Smooth muscle cell (in vitro differentiated cells): ENCODE measurements around the gene PPCDC. TPM values are rescaled to one million over a fixed set of nuclear protein-coding genes. Genes with fewer than 3 reads are reported as not detected.

ENCODE experiments used
- DNase-seq: peaks from one replicate; lab custom pipeline; 2025; ENCODE audit not compliant: unreplicated experiment; lab: John Stamatoyannopoulos, UW
- H2AFZ ChIP-seq: fragments of 200-600 bp; sonication (generic); 2 replicates; pipeline ENCODE4 v1.6.0; 2016; ENCODE audit warnings: antibody characterized with exemption, low read depth, mild to moderate bottlenecking
- H3F3A ChIP-seq: fragments of 200-600 bp; sonication (generic); 2 replicates; pipeline ENCODE4 v1.6.0; 2017; ENCODE audit warnings: antibody characterized with exemption, low read depth
- H3K27ac ChIP-seq: fragments of 200-600 bp; sonication (generic); 2 replicates; pipeline ENCODE4 v1.5.1; 2016; ENCODE audit warnings: low read depth, mild to moderate bottlenecking
- H3K27me3 ChIP-seq: fragments of 200-600 bp; sonication (generic); 2 replicates; pipeline ENCODE4 v1.6.1; 2016; ENCODE audit warnings: low read depth, mild to moderate bottlenecking
- H3K36me3 ChIP-seq: fragments of 200-600 bp; sonication (generic); 2 replicates; pipeline ENCODE4 v1.5.1; 2016; ENCODE audit warnings: low read depth
- H3K4me1 ChIP-seq: fragments of 200-600 bp; sonication (generic); 2 replicates; pipeline ENCODE4 v1.5.1; 2016; ENCODE audit warnings: low read depth
- H3K4me2 ChIP-seq: fragments of 200-600 bp; sonication (generic); 2 replicates; pipeline ENCODE4 v1.6.0; 2016; ENCODE audit warnings: mild to moderate bottlenecking
- H3K4me3 ChIP-seq: fragments of 200-600 bp; sonication (generic); 2 replicates; pipeline ENCODE4 v1.5.1; 2016; ENCODE audit warnings: mild to moderate bottlenecking
- H3K79me2 ChIP-seq: fragments of 200-600 bp; sonication (generic); 2 replicates; pipeline ENCODE4 v1.6.0; 2016; ENCODE audit warnings: low read depth, mild to moderate bottlenecking
- H3K9ac ChIP-seq: fragments of 200-600 bp; sonication (generic); 2 replicates; pipeline ENCODE4 v1.6.0; 2016; ENCODE audit warnings: low read depth
- H3K9me3 ChIP-seq: fragments of 200-600 bp; sonication (generic); replicated peaks from 2 replicates; pipeline ENCODE4 v1.5.1; 2016; ENCODE audit warnings: low read depth
- H4K20me1 ChIP-seq: fragments of 200-600 bp; sonication (generic); 2 replicates; pipeline ENCODE4 v1.6.0; 2016; ENCODE audit warnings: low read depth
- CTCF ChIP-seq: fragments of 200-600 bp; sonication (generic); IDR thresholded peaks from 2 replicates; pipeline ENCODE4 v1.5.1; 2017; ENCODE audit warnings: borderline replicate concordance, mild to moderate bottlenecking, antibody characterized with exemption; ENCODE audit not compliant: insufficient read depth, poor library complexity, severe bottlenecking
- WGBS: methylation state at CpG from one replicate; pipeline ENCODE4 v1.1.7; 2016; ENCODE audit warnings: low lambda C conversion rate; 5-methylcytosine and 5-hydroxymethylcytosine counted together
- polyA plus RNA-seq: library from polyadenylated mRNA; unstranded; fragments of >200 nt; fragmentation: Nextera tagmentation; extraction: Ambion mirVana; gene quantifications from 2 replicates; pipeline ENCODE4 v1.2.1, GENCODE V29; 2016
- total RNA-seq: library from RNA; depleted of rRNA; stranded (reverse); fragments of >200 nt; gene quantifications from 2 replicates; pipeline ENCODE4 v1.2.3, GENCODE V29; 2014

Gene PPCDC
- total and polyA plus RNA-seq, 2 experiments from 2014 or later = 7.8 to 33.7 TPM

GRCh38 chr15:75001310-75001709, 22.1 kb upstream of the PPCDC start:
- Histone ChIP-seq H3K4me2 (no peak overlapping the region), H3F3A (no peaks in the 10 kb centered on the region), H2AFZ (no peak overlapping the region), H3K4me3 (no peak overlapping the region), H3K9me3 (no peaks in the 10 kb centered on the region), H3K27ac (no peak overlapping the region), H4K20me1 (no peaks in the 10 kb centered on the region), H3K4me1 (no peaks in the 10 kb centered on the region), H3K79me2 (no peaks in the 10 kb centered on the region), H3K9ac (no peak overlapping the region), H3K27me3 (peaks cover 10% of the 10 kb centered on the region), H3K36me3 (no peaks in the 10 kb centered on the region)
- WGBS = 97% methylated on average over 6 of the region's 6 CpGs
- no peak for TF ChIP-seq CTCF
- DNase-seq = no peak

GRCh38 chr15:75002398-75002797, 21.0 kb upstream of the PPCDC start:
- Histone ChIP-seq H3K79me2 (no peaks in the 10 kb centered on the region), H3K4me3 (no peak overlapping the region), H3K9ac (no peak overlapping the region), H2AFZ (no peak overlapping the region), H3K9me3 (no peaks in the 10 kb centered on the region), H3K36me3 (no peaks in the 10 kb centered on the region), H4K20me1 (no peaks in the 10 kb centered on the region), H3K4me1 (no peaks in the 10 kb centered on the region), H3K27me3 (no peaks in the 10 kb centered on the region), H3F3A (no peaks in the 10 kb centered on the region), H3K4me2 (no peak overlapping the region), H3K27ac (no peak overlapping the region)
- no peak for TF ChIP-seq CTCF
- 79% methylated on average over 7 of the region's 7 CpGs for WGBS
- no peak for DNase-seq

GRCh38 chr15:75007216-75007615, 16.2 kb upstream of the PPCDC start:
- no peak overlapping the region for H3K4me3 ChIP-seq
- H4K20me1 ChIP-seq = no peaks in the 10 kb centered on the region
- no peaks in the 10 kb centered on the region for H3K79me2 ChIP-seq
- no peaks in the 10 kb centered on the region for H3F3A ChIP-seq
- H3K4me2 ChIP-seq = no peak overlapping the region
- DNase-seq = no peak
- no peak overlapping the region for H2AFZ ChIP-seq
- no peaks in the 10 kb centered on the region for H3K9me3 ChIP-seq
- no peaks in the 10 kb centered on the region for H3K4me1 ChIP-seq
- no peak for TF ChIP-seq CTCF
- H3K36me3 ChIP-seq = no peaks in the 10 kb centered on the region
- H3K27ac ChIP-seq = no peak overlapping the region
- H3K27me3 ChIP-seq = no peaks in the 10 kb centered on the region
- WGBS = 91% methylated on average over 13 of the region's 13 CpGs
- no peak overlapping the region for H3K9ac ChIP-seq

GRCh38 chr15:75008221-75008625, 15.2 kb upstream of the PPCDC start:
- Histone ChIP-seq H3K4me2 (no peak overlapping the region), H3K27me3 (no peaks in the 10 kb centered on the region), H3K4me1 (no peaks in the 10 kb centered on the region), H3K4me3 (no peak overlapping the region), H4K20me1 (no peaks in the 10 kb centered on the region), H3K36me3 (no peaks in the 10 kb centered on the region), H3K9ac (no peak overlapping the region), H3K79me2 (no peaks in the 10 kb centered on the region), H3F3A (no peaks in the 10 kb centered on the region), H3K27ac (no peak overlapping the region), H2AFZ (no peak overlapping the region), H3K9me3 (no peaks in the 10 kb centered on the region)
- no peak for DNase-seq
- TF ChIP-seq CTCF = no peak
- 86% methylated on average over 5 of the region's 5 CpGs for WGBS
